Right kidney (tissue), 1 donor: ENCODE results near the gene TBCE.
A peak's percentile ranks its signal among the peaks of the same experiment; 100 is the strongest.
"Not testable (repeated sequence)": the region's sequence is repeated elsewhere in the genome, so short reads cannot be mapped to it uniquely, and the experiment has no call there.

Experiments used
- DNase-seq: peaks from one replicate; pipeline ENCODE4 v3.0.0-alpha.2; 2016

The TBCE gene

GRCh38 chr1:235450886-235451483, 83.8 kb downstream of the TBCE start:
- DNase-seq, result peak; percentile 4

GRCh38 chr1:235454021-235454420, 86.8 kb downstream of the TBCE start:
- DNase-seq, result no peak

- no peak for DNase-seq
Observed at GRCh38 chr1:235455097-235455496, 87.9 kb downstream of the TBCE start.

- no peak for DNase-seq
Observed at GRCh38 chr1:235455823-235456222, 88.6 kb downstream of the TBCE start.

- not testable (repeated sequence) for DNase-seq
Observed at GRCh38 chr1:235457856-235458255, 90.6 kb downstream of the TBCE start.

- DNase-seq, result no peak
Observed at GRCh38 chr1:235460770-235461169, 93.5 kb downstream of the TBCE start.

- no peak for DNase-seq
Observed at GRCh38 chr1:235461954-235462353, 94.7 kb downstream of the TBCE start.

- DNase-seq, result not testable (repeated sequence)
Observed at GRCh38 chr1:235462832-235463231, 95.6 kb downstream of the TBCE start.

GRCh38 chr1:235465066-235465465, 97.8 kb downstream of the TBCE start:
- no peak for DNase-seq

GRCh38 chr1:235468004-235468403, 100.8 kb downstream of the TBCE start:
- DNase-seq, result no peak

- no peak for DNase-seq
Observed at GRCh38 chr1:235468970-235469369, 101.7 kb downstream of the TBCE start.

- not testable (repeated sequence) for DNase-seq
Observed at GRCh38 chr1:235469897-235470296, 102.7 kb downstream of the TBCE start.

- DNase-seq, result no peak
Observed at GRCh38 chr1:235470741-235471439, 103.7 kb downstream of the TBCE start.

- DNase-seq, result no peak
Observed at GRCh38 chr1:235473806-235474205, 106.6 kb downstream of the TBCE start.

- no peak for DNase-seq
Observed at GRCh38 chr1:235483090-235483489, 115.9 kb downstream of the TBCE start.

GRCh38 chr1:235485558-235485957, 118.3 kb downstream of the TBCE start:
- DNase-seq, result no peak

GRCh38 chr1:235486321-235486720, 119.1 kb downstream of the TBCE start:
- no peak for DNase-seq

GRCh38 chr1:235491644-235492043, 124.4 kb downstream of the TBCE start:
- DNase-seq, result no peak

GRCh38 chr1:235494531-235494930, 127.3 kb downstream of the TBCE start:
- DNase-seq, result no peak

- no peak for DNase-seq
Observed at GRCh38 chr1:235495030-235495429, 127.8 kb downstream of the TBCE start.

GRCh38 chr1:235495551-235495950, 128.3 kb downstream of the TBCE start:
- DNase-seq, result no peak

GRCh38 chr1:235500971-235501540, 133.8 kb downstream of the TBCE start:
- no peak for DNase-seq
